NCI-H146 (cell line): ENCODE data around the gene TEC.
"Not testable (repeated sequence)": the region's sequence is repeated elsewhere in the genome, so short reads cannot be mapped to it uniquely, and the experiment has no call there.

Experiments
- DNase-seq: peaks from one replicate; lab custom pipeline; 2025; lab: John Stamatoyannopoulos, UW

Gene TEC

GRCh38 chr4:48195853-48196252 is 73.8 kb downstream of the TEC start:
- peak; percentile 73 for DNase-seq

- peak; percentile 87 for DNase-seq
These were observed 74.3 kb downstream of the TEC start for GRCh38 chr4:48195374-48195773.

DNA sequence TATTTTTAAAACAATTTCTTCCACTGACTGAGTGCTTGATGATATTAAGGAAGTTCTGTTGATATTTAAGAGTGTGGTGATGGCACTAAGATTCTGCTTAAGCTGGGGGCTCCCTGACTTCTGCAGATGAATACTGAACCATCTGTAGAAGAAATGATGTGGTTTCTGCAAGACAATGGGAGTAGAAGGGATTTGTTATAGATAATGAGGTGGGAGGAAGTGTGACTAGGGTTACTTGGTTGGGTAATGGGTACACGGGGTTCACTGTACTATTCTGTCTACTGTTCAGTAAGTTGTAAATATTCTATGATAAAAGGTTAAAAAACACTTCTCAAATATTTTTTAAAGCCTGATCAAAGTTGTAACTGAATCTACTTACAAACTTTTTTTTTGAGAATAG is 74.7 kb downstream of the TEC start:
- DNase-seq = peak; percentile 29

DNA sequence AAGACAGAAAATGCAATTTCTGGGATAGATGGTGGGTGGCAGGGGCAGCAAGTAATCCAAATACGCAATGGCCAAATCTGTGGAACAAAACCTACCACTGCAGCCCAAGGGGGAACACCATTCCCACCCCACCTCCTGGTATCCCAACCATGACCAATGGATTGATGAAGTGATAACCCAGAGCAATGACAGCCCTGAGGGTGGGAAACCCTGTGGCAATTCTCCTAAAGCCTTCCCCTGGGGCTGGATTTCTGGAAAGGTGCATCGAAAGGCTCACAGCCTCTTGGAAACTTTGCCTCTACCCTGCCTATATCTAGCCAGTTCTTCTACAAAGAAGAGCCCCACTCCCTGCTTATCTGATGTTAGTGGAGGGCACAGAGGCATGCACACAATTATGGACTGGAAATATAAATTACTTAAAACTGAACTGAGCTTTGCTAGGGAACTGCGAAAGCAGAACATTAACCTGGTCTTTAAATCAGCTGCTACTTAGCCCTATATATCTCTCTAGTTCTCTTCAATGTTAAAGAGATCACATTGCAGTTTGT is 75.6 kb downstream of the TEC start:
- DNase-seq = no peak

DNA sequence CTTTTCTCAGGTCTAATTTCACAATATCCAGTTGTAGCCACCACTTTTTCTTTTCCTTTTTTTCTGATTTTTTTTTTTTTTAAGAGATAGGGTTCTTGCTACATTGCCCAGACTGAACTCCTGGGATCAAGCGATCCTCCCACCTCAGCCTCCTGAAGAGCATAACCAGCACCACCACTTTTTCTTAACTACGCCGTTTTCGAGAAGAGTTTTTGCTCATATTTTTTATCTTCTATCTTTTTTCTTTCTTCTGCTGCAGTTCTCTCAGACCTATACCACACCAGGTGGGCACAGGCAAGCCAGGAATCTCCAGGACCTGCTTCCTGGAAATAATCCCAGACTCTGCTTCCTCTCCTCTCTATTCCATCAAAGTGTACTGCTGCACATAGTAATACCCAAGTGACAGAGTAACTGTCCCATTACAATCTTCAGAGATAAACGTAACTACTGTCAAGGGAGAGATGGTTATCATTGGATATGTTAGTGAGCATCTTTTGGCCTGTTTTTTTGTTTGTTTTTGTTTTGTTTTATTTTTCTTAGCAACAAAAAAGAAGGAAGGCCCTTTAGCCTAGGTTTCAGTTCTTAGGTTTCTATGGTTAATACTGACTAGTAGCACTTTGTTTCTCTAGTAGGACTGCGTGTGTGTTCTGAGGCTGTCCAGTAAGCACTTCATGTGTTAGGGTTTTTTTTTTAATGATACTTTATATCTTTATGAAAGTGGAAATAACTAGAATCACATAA is 76.4 kb downstream of the TEC start:
- no peak for DNase-seq

DNA sequence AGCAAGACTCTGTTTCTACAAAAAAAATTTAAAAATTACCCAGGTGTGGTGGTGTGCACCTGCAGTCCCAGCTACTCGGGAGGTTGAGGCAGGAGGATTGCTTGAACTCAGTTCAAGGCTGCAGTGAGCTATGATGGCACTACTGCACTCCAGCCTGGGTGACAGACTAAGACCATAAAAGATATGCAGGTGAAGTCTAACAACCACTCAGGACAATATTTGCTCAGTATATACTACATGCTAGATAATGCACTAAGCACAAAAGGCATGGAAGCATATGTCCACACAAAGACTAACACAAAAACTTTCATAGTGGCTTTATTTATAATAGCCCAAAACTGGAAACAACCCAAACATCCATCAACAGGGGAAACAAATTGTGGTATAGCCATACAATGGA is 77.9 kb downstream of the TEC start:
- no peak for DNase-seq

- peak; percentile 4 for DNase-seq
These were observed 78.8 kb downstream of the TEC start for GRCh38 chr4:48190839-48191238.

DNA sequence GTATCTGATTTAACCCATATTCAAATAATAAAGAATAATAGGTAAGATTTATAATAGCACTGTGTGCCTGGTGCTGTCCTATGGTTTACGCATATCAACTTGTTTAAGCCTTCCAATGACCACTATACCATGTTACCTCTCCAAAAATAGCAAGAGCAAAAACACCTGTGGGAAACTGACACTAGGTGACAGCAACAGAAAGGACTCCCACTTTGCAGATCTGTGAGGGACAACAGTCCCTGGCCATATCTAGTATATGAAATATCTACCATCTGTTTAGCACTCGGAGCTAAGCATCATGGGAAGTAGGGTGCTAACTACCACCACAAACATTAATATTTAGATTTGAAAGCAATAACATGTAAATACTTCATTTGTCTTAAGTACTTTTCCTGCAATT is 79.9 kb downstream of the TEC start:
- no peak for DNase-seq

DNA sequence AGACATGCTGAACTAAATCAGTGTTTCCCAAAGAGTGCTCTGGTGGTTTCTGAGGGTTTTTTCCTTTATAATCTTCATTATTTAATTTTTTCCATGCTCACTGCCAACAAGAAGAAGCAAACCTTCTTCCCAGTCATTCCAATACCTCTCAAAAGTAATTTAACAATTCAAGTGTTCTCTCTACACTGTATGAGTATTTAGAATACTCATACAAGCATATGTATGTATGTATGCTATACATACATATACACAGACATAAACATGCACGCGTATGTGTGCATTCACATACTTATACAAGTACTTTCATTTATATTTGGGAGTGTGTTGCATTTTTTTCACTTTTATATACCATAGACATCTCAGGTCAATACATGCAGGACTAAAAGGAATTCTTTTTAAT is 81.2 kb downstream of the TEC start:
- DNase-seq = no peak

GRCh38 chr4:48187813-48188212 is 81.8 kb downstream of the TEC start:
- no peak for DNase-seq

- DNase-seq = not testable (repeated sequence)
These were observed 82.6 kb downstream of the TEC start for GRCh38 chr4:48187066-48187465.

DNA sequence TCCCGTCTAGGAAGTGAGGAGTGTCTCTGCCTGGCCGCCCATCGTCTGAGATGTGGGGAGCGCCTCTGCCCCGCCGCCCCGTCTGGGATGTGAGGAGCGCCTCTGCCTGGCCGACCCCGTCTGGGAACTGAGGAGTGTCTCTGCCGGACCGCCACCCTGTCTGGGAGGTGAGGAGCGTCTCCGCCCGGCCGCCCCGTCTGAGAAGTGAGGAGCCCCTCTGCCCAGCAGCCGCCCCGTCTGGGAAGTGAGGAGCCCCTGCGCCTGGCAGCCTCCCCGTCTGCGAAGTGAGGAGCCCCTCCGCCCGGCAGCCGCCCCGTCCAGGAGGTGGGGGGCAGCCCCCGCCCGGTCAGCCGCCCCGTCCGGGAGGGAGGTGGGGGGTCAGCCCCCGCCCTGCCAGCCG is 83.2 kb downstream of the TEC start:
- not testable (repeated sequence) for DNase-seq

DNA sequence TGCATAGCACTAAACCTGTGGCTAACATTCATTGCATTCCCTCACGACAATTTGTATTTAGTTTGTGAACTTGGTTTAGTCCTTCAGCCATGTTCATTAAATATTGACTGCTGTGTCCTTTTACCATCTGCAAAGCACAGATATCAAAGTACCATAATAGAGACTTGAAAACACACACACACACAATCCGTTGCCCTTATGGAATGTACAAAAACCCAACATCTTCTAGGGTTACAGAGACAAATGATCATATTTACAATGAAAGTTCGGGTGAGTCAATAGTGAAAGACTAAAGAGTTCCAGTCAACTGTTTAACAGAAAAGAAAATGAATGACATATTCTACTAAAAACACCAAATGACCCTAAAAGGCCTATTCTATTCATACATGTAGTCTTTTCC is 84.8 kb downstream of the TEC start:
- no peak for DNase-seq

DNA sequence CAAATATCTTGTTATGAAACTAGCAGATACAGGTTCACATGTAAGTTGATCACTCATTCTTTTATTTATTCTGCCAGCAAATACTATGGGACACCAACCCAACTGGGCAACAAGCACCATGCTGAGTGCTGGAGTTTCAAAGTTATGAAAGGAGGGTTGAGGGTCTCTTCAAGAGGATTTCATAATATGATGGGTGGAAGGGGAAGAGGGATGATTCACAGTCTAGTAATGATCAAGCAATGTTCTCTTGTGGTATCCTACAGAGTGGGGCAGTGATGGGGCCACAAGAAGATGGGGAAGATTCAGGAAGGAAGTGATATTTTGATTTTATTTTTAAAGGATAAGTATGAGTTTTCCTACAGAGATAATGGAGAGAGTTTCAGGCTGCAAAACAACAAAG is 89.4 kb downstream of the TEC start:
- no peak for DNase-seq

- peak; percentile 88 for DNase-seq
These were observed 90.7 kb downstream of the TEC start for GRCh38 chr4:48178931-48179330.

DNA sequence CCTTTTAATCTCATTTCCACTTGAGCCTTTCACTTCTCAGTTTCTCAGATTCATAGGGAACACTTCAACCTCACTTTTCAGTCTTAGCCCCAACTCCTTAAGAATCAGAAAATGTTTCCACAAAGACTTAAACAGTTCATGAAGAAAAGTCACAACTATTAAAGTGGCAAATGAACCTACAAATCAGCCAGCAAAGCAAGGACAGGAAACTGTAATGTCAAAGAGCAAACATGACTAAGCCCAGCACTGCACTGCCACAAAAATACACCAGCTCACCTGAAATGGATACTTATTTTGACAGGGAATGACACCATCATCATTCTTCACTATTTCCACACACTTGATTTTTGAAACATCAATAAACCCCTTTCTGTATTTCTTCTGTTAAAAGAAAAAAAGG is 93.8 kb downstream of the TEC start:
- no peak for DNase-seq

- DNase-seq = no peak
These were observed 94.3 kb downstream of the TEC start for GRCh38 chr4:48175328-48175727.

DNA sequence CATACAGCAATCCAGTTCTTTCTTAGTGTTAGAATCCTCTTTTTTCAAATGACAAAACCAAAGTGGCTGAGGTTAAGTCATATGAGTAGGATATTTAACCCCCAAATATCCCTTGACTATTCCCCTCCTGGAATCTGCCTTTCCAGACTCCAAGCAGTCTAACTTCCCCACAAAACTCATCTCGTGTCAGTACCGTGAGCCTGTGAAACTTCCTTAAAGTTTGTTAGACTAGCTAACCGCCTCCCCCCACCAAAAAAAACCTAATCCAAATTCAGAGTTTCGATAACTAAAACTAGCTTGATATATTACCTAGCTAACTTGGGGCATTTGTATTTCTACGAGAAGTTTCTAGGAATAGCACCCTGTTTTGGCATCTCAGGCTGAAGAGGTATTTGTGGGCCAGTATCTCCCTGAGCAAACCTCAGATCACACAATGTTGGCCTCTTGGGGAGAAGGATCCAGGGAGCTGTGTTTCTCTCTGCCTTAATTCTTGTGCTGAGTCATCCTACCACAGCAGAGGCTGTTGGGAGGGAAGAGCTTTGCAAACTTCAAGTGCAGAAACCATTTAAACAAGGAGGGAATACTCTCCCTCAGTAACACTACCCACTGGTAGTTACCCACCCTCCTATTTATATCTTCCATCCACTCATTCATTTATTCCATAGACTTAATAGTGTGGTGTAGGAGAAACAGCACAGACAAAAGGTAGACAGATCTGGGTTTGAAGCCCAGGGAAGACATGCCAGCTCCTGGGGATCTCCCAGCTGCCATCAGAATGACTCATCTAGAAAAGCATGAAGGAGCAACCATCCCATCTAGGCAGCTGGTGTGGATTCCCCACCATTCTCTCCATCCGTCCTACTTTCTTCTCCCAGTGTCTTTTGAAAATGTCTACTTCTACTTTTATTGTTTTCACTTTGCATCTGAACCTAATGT is 96.3 kb downstream of the TEC start:
- no peak for DNase-seq

- DNase-seq = no peak
These were observed 97.0 kb downstream of the TEC start for GRCh38 chr4:48172651-48173050.

GRCh38 chr4:48169636-48170035 is 100.0 kb downstream of the TEC start:
- no peak for DNase-seq

DNA sequence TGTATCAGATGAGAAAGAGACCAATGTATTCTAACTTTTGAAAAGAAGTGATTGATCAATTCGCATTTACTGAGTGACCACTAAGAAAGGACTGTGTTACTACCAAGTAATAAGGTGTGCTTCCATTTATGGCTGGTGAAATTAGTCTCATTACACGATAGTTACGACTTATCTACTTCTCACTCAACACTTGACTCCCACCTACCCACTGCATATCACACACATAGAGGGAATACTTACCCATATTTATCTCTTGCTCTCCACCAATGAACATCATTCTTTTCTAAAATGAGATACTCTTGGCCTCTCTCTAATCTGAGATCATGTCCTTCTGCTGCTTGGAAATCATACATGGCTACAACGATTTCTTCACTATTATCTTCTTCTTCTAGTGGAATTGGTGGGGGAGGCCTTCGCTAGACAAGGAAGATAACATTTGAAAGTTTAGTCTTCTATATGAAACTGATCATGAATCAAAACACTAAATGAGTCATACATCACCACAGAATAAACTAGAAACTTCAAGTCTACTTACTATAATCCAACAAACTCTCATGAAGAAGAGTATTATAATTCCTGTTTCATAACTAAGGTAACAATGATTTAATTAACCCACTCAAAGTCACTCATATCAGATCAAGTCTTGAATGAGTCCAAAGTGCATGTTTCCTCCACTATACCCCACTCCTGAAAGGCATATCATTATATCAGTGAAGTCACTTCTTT is 101.9 kb downstream of the TEC start:
- DNase-seq = no peak

- DNase-seq = not testable (repeated sequence)
These were observed 105.1 kb downstream of the TEC start for GRCh38 chr4:48164561-48164960.
